ENCODE results near the gene SLF2.

SLF2 gene

DNA sequence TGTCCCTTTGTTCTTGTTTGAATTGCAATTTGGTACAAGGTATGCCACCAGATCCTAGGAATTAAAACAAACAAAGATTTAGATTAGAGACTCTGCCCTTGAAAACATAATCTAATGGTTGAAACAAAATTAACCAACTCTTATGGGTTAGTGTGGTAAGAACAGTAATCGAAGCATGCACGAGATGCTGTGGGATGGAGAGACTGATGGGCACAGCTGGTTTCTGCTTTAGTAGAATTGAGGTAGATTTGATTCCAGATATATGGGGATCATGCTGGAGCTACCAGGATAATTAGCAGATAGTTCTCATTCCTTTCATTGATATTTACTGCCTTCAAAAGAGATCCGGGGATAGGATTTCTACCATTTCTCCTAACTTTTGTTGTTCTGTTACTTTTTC is 36.2 kb downstream of the SLF2 start:
- Histone ChIP-seq H3K36me3 (ENCODE audit: insufficient read depth, low read length) (peaks cover 41% of the 10 kb centered on the region), H3K4me2 (ENCODE audit: low read length) (no peak overlapping the region), H4K20me1 (ENCODE audit: insufficient read depth, low read length) (no peaks in the 10 kb centered on the region), H3F3A (ENCODE audit: insufficient read depth, low read length) (no peaks in the 10 kb centered on the region), H3K79me2 (ENCODE audit: insufficient read depth, low read length) (no peaks in the 10 kb centered on the region), H2AFZ (ENCODE audit: low read length) (no peak overlapping the region), H3K27ac (ENCODE audit: low read depth, low read length, poor library complexity, severe bottlenecking) (no peak overlapping the region), H3K27me3 (ENCODE audit: insufficient read depth, low read length) (no peaks in the 10 kb centered on the region), H3K4me3 (ENCODE audit: low read depth, low read length, poor library complexity, severe bottlenecking) (no peak overlapping the region), H3K4me1 (ENCODE audit: insufficient read depth, low read length, severe bottlenecking) (no peaks in the 10 kb centered on the region), H3K9me2 (ENCODE audit: low read depth, low read length) (no peaks in the 10 kb centered on the region), H3K9ac (ENCODE audit: low read length) (no peak overlapping the region), H3K9me3 (ENCODE audit: low read length) (no peaks in the 10 kb centered on the region)
- no peak for TF ChIP-seq EZH2 (IDR thresholded peaks at IDR 0.05; ENCODE audit: borderline replicate concordance, low read length)
- TF ChIP-seq, protein P1, sequence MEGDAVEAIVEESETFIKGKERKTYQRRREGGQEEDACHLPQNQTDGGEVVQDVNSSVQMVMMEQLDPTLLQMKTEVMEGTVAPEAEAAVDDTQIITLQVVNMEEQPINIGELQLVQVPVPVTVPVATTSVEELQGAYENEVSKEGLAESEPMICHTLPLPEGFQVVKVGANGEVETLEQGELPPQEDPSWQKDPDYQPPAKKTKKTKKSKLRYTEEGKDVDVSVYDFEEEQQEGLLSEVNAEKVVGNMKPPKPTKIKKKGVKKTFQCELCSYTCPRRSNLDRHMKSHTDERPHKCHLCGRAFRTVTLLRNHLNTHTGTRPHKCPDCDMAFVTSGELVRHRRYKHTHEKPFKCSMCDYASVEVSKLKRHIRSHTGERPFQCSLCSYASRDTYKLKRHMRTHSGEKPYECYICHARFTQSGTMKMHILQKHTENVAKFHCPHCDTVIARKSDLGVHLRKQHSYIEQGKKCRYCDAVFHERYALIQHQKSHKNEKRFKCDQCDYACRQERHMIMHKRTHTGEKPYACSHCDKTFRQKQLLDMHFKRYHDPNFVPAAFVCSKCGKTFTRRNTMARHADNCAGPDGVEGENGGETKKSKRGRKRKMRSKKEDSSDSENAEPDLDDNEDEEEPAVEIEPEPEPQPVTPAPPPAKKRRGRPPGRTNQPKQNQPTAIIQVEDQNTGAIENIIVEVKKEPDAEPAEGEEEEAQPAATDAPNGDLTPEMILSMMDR (IDR thresholded peaks at IDR 0.05; ENCODE audit: low read length), result no peak

DNA sequence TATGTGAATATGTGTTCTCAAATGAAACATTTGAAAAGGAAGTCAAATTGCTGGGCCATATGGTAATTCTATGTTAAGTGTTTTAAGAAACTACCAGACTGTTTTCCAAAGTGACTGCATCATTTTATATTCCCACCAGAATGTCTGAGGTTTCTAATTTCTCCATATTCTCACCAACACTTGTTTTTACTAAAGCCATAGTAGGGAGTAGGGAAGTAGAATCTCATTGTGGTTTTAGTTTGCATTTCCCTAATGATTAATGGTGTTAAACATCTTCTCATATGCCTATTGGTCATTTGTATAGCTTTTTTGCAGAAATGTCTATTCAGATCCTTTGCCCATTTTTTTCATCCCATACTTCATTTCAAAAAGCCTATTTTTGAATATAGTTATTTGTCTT is 47.5 kb downstream of the SLF2 start:
- TF ChIP-seq EZH2 (IDR thresholded peaks at IDR 0.05; ENCODE audit: borderline replicate concordance, low read length), result no peak
- TF ChIP-seq, protein P1 (IDR thresholded peaks at IDR 0.05; ENCODE audit: low read length), result no peak
- no peak overlapping the region for H2AFZ ChIP-seq (ENCODE audit: low read length)
- H3K27ac ChIP-seq (ENCODE audit: low read depth, low read length, poor library complexity, severe bottlenecking), result no peak overlapping the region
- H3K36me3 ChIP-seq (ENCODE audit: insufficient read depth, low read length), result peaks cover 43% of the 10 kb centered on the region; the same call in 1 of the 2 replicates
- H3K79me2 ChIP-seq (ENCODE audit: insufficient read depth, low read length), result no peaks in the 10 kb centered on the region
- H4K20me1 ChIP-seq (ENCODE audit: insufficient read depth, low read length), result no peaks in the 10 kb centered on the region
- H3K9ac ChIP-seq (ENCODE audit: low read length), result no peak overlapping the region
- no peak overlapping the region for H3K4me2 ChIP-seq (ENCODE audit: low read length)
- H3K4me1 ChIP-seq (ENCODE audit: insufficient read depth, low read length, severe bottlenecking), result no peaks in the 10 kb centered on the region
- no peaks in the 10 kb centered on the region for H3K9me3 ChIP-seq (ENCODE audit: low read length)
- H3K4me3 ChIP-seq (ENCODE audit: low read depth, low read length, poor library complexity, severe bottlenecking), result no peak overlapping the region
- H3K9me2 ChIP-seq (ENCODE audit: low read depth, low read length), result no peaks in the 10 kb centered on the region
- H3K27me3 ChIP-seq (ENCODE audit: insufficient read depth, low read length), result no peaks in the 10 kb centered on the region
- H3F3A ChIP-seq (ENCODE audit: insufficient read depth, low read length), result no peaks in the 10 kb centered on the region

DNA sequence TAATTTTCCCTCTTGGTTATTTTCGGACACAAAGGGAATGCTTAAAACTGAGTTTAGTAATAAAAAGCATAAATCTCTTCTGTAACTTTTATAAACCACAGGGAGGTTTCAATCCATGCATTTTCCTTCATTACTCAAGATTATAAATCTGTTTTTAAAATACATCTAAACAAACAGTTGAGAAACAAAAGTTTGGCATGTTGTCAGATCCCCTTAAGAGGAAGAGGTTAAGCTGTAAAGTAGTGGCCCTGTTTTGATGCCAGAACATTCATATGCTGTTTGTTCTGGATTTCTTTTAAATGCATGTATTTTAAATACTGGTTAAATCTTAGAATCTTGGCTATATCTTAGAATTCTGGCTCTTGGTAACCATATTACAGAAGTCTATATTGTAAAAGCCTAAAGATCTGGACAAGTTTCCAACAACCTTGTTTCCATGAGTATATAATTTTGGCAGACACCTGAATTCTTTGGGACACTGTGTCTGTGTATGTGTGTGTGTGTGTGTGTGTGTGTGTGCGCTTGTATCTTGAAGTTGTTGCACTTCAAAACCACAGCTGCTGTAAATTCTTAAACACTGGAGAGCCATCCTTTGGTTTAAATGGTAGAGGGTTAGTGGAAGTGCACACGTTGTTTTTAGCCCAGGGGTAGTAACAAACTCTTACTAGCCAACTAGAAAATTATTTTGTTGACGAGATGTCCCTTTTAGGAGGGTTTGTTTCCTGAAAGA is 49.8 kb downstream of the SLF2 start:
- no peak for TF ChIP-seq EZH2 (IDR thresholded peaks at IDR 0.05; ENCODE audit: borderline replicate concordance, low read length)
- TF ChIP-seq, protein P1 (IDR thresholded peaks at IDR 0.05; ENCODE audit: low read length), result no peak
- Histone ChIP-seq H3K4me1 (ENCODE audit: insufficient read depth, low read length, severe bottlenecking) (no peaks in the 10 kb centered on the region), H3K9ac (ENCODE audit: low read length) (no peak overlapping the region), H3F3A (ENCODE audit: insufficient read depth, low read length) (no peaks in the 10 kb centered on the region), H3K4me3 (ENCODE audit: low read depth, low read length, poor library complexity, severe bottlenecking) (no peak overlapping the region), H4K20me1 (ENCODE audit: insufficient read depth, low read length) (no peaks in the 10 kb centered on the region), H3K36me3 (ENCODE audit: insufficient read depth, low read length) (peaks cover 37% of the 10 kb centered on the region; the same call in 1 of the 2 replicates), H3K4me2 (ENCODE audit: low read length) (no peak overlapping the region), H3K27me3 (ENCODE audit: insufficient read depth, low read length) (no peaks in the 10 kb centered on the region), H3K9me3 (ENCODE audit: low read length) (no peaks in the 10 kb centered on the region), H3K79me2 (ENCODE audit: insufficient read depth, low read length) (no peaks in the 10 kb centered on the region), H2AFZ (ENCODE audit: low read length) (no peak overlapping the region), H3K9me2 (ENCODE audit: low read depth, low read length) (no peaks in the 10 kb centered on the region), H3K27ac (ENCODE audit: low read depth, low read length, poor library complexity, severe bottlenecking) (no peak overlapping the region)
